ENCODE data around the gene PHGDH. TPM values are rescaled to one million over a fixed set of nuclear protein-coding genes. Genes with fewer than 3 reads are reported as not detected.

PHGDH gene
- total RNA-seq, 1 donor, result 184 TPM

- Histone ChIP-seq H3K9me3 (ENCODE audit: low read depth, low read length) (no peaks in the 10 kb centered on the region), H3K27me3 (ENCODE audit: insufficient read depth, low read length) (no peaks in the 10 kb centered on the region), H3K36me3 (ENCODE audit: insufficient read depth, low read length) (peaks cover 21% of the 10 kb centered on the region), H3K4me2 (ENCODE audit: insufficient read depth, low read length) (no peak overlapping the region), H3K4me1 (ENCODE audit: insufficient read depth, low read length) (no peaks in the 10 kb centered on the region), H4K20me1 (ENCODE audit: insufficient read depth, low read length) (no peaks in the 10 kb centered on the region), H3K79me2 (ENCODE audit: insufficient read depth, low read length) (no peaks in the 10 kb centered on the region), H3K27ac (ENCODE audit: low read depth, low read length) (no peak overlapping the region), H3K4me3 (ENCODE audit: insufficient read depth, low read length) (no peak overlapping the region), H2AFZ (ENCODE audit: low read length) (no peak overlapping the region)
- TF ChIP-seq CTCF (IDR thresholded peaks at IDR 0.05; ENCODE audit: extremely low read depth, low read depth, low read length), result no peak
- no peak for DNase-seq (ENCODE audit: insufficient read length, low spot score, missing footprints)
Observed at GRCh38 chr1:119735217-119735616, 23.5 kb downstream of the PHGDH start.

- Histone ChIP-seq H3K27me3 (ENCODE audit: insufficient read depth, low read length) (no peaks in the 10 kb centered on the region), H3K9me3 (ENCODE audit: low read depth, low read length) (no peaks in the 10 kb centered on the region), H3K79me2 (ENCODE audit: insufficient read depth, low read length) (no peaks in the 10 kb centered on the region), H3K27ac (ENCODE audit: low read depth, low read length) (no peak overlapping the region), H3K36me3 (ENCODE audit: insufficient read depth, low read length) (peaks cover 17% of the 10 kb centered on the region), H3K4me2 (ENCODE audit: insufficient read depth, low read length) (no peak overlapping the region), H3K4me3 (ENCODE audit: insufficient read depth, low read length) (no peak overlapping the region), H4K20me1 (ENCODE audit: insufficient read depth, low read length) (no peaks in the 10 kb centered on the region), H2AFZ (ENCODE audit: low read length) (no peak overlapping the region), H3K4me1 (ENCODE audit: insufficient read depth, low read length) (no peaks in the 10 kb centered on the region)
- no peak for TF ChIP-seq CTCF (IDR thresholded peaks at IDR 0.05; ENCODE audit: extremely low read depth, low read depth, low read length)
- no peak for DNase-seq (ENCODE audit: insufficient read length, low spot score, missing footprints)
Observed at GRCh38 chr1:119736649-119737039, 24.9 kb downstream of the PHGDH start.

GRCh38 chr1:119737040-119737682 lies 25.4 kb downstream of the PHGDH start:
- Histone ChIP-seq H3K4me2 (ENCODE audit: insufficient read depth, low read length) (no peak overlapping the region), H3K4me3 (ENCODE audit: insufficient read depth, low read length) (no peak overlapping the region), H3K27ac (ENCODE audit: low read depth, low read length) (no peak overlapping the region), H3K36me3 (ENCODE audit: insufficient read depth, low read length) (peaks cover 17% of the 10 kb centered on the region), H3K9me3 (ENCODE audit: low read depth, low read length) (no peaks in the 10 kb centered on the region), H2AFZ (ENCODE audit: low read length) (no peak overlapping the region), H3K79me2 (ENCODE audit: insufficient read depth, low read length) (no peaks in the 10 kb centered on the region), H3K27me3 (ENCODE audit: insufficient read depth, low read length) (no peaks in the 10 kb centered on the region), H3K4me1 (ENCODE audit: insufficient read depth, low read length) (peaks cover 1% of the 10 kb centered on the region), H4K20me1 (ENCODE audit: insufficient read depth, low read length) (no peaks in the 10 kb centered on the region)
- TF ChIP-seq CTCF (IDR thresholded peaks at IDR 0.05; ENCODE audit: extremely low read depth, low read depth, low read length), result no peak
- DNase-seq (ENCODE audit: insufficient read length, low spot score, missing footprints), result no peak

- peaks cover 6% of the 10 kb centered on the region for H3K4me1 ChIP-seq (ENCODE audit: insufficient read depth, low read length)
- peaks cover 17% of the 10 kb centered on the region for H3K36me3 ChIP-seq (ENCODE audit: insufficient read depth, low read length)
- no peak for TF ChIP-seq CTCF (IDR thresholded peaks at IDR 0.05; ENCODE audit: extremely low read depth, low read depth, low read length)
- no peak overlapping the region for H2AFZ ChIP-seq (ENCODE audit: low read length)
- no peaks in the 10 kb centered on the region for H3K79me2 ChIP-seq (ENCODE audit: insufficient read depth, low read length)
- H3K27me3 ChIP-seq (ENCODE audit: insufficient read depth, low read length), result no peaks in the 10 kb centered on the region
- no peak overlapping the region for H3K4me2 ChIP-seq (ENCODE audit: insufficient read depth, low read length)
- no peaks in the 10 kb centered on the region for H4K20me1 ChIP-seq (ENCODE audit: insufficient read depth, low read length)
- no peaks in the 10 kb centered on the region for H3K9me3 ChIP-seq (ENCODE audit: low read depth, low read length)
- H3K27ac ChIP-seq (ENCODE audit: low read depth, low read length), result no peak overlapping the region
- H3K4me3 ChIP-seq (ENCODE audit: insufficient read depth, low read length), result no peak overlapping the region
- no peak for DNase-seq (ENCODE audit: insufficient read length, low spot score, missing footprints)
Observed at GRCh38 chr1:119738100-119738720, 26.5 kb downstream of the PHGDH start.

Data from osteoblast (primary cell).